Sigmoid colon (tissue), 7 donors: Measurements from ENCODE around the gene GSE1. TPM values are rescaled to one million over a fixed set of nuclear protein-coding genes. Genes with fewer than 3 reads are reported as not detected.

Source experiments
- DNase-seq: peaks from one replicate; pipeline ENCODE4 v3.0.0-alpha.2; 2019
- H3K27ac ChIP-seq, 4 donors: fragments of 200-600 bp; sonication (generic); one replicate each; pipeline ENCODE4 v1.5.1; 2016 to 2019; ENCODE audit warnings: mild to moderate bottlenecking in 1 of 4
- H3K27me3 ChIP-seq, 3 donors: fragments of 200-600 bp; sonication (generic); one replicate each; pipeline ENCODE4 v1.5.1; 2019; ENCODE audit warnings: mild to moderate bottlenecking in 1 of 3
- H3K36me3 ChIP-seq, 4 donors: fragments of 200-600 bp; sonication (generic); one replicate each; pipeline ENCODE4 v1.5.1; 2016 to 2019
- H3K4me1 ChIP-seq, 4 donors: fragments of 200-600 bp; sonication (generic); one replicate each; pipeline ENCODE4 v1.5.1; 2017 to 2019
- H3K4me3 ChIP-seq, 4 donors: fragments of 200-600 bp; sonication (generic); one replicate each; pipeline ENCODE4 v1.5.1; 2017 to 2019; ENCODE audit warnings: mild to moderate bottlenecking in 2 of 4, moderate library complexity in 1 of 4
- H3K9me3 ChIP-seq, 4 donors: fragments of 200-600 bp in 3 of 4; sonication (generic) in 3 of 4; one replicate each; pipeline versions ENCODE4 v1.5.1 to v1.6.1; 2013 to 2019
- CTCF ChIP-seq, 4 experiments: fragments of 450-650 bp in 3 of 4; fragments of 200-600 bp in 1 of 4; IDR thresholded peaks; one replicate each; pipeline ENCODE4 v1.5.1; 2016 to 2019; ENCODE audit warnings: antibody characterized with exemption in 4 of 4, mild to moderate bottlenecking in 3 of 4, moderate library complexity in 2 of 4
- EP300 ChIP-seq, 4 donors: sonication (generic); formaldehyde crosslinking; IDR thresholded peaks; one replicate each; pipeline ENCODE4 v1.6.1; 2017; ENCODE audit warnings: antibody characterized with exemption in 4 of 4
- POLR2A ChIP-seq, 2 donors: fragments of 450-650 bp; IDR thresholded peaks; one replicate each; pipeline ENCODE4 v1.6.1; 2016; ENCODE audit warnings: antibody characterized with exemption in 2 of 2, mild to moderate bottlenecking in 2 of 2, moderate library complexity in 2 of 2
- POLR2AphosphoS5 ChIP-seq, 4 donors: sonication (generic); formaldehyde crosslinking; IDR thresholded peaks; one replicate each; pipeline ENCODE4 v1.6.1; 2017; ENCODE audit warnings: antibody characterized with exemption in 4 of 4
- WGBS, 2 donors: extraction: QIAGEN DNeasy Blood & Tissue Kit; methylation state at CpG; one replicate each; pipeline ENCODE4 v1.1.7; 2013; 5-methylcytosine and 5-hydroxymethylcytosine counted together
- intact Hi-C: fragments of 100-400 bp; cut with DNase I; formaldehyde crosslinking; loops from one replicate; pipeline ENCODE4 v1.15.1; 2023
- polyA plus RNA-seq, 3 donors: library from polyadenylated mRNA; stranded (reverse); fragments of 200-250 nt; gene quantifications; one replicate each; pipeline ENCODE4 v1.2.3, GENCODE V29; 2013
- total RNA-seq, 4 donors: library from RNA; depleted of rRNA; stranded (reverse); fragments of >200 nt; gene quantifications; one replicate each; pipeline ENCODE4 v1.1.0, GENCODE V29; 2016
- donor health status: healthy with polysubstance abuse.
- donor health status: Bipolar disorder and iron deficiency.
- donor health status: healthy.

GSE1 gene
- total and polyA plus RNA-seq, 7 donors, result 12.0 to 76.7 (median 42.5) TPM

DNA sequence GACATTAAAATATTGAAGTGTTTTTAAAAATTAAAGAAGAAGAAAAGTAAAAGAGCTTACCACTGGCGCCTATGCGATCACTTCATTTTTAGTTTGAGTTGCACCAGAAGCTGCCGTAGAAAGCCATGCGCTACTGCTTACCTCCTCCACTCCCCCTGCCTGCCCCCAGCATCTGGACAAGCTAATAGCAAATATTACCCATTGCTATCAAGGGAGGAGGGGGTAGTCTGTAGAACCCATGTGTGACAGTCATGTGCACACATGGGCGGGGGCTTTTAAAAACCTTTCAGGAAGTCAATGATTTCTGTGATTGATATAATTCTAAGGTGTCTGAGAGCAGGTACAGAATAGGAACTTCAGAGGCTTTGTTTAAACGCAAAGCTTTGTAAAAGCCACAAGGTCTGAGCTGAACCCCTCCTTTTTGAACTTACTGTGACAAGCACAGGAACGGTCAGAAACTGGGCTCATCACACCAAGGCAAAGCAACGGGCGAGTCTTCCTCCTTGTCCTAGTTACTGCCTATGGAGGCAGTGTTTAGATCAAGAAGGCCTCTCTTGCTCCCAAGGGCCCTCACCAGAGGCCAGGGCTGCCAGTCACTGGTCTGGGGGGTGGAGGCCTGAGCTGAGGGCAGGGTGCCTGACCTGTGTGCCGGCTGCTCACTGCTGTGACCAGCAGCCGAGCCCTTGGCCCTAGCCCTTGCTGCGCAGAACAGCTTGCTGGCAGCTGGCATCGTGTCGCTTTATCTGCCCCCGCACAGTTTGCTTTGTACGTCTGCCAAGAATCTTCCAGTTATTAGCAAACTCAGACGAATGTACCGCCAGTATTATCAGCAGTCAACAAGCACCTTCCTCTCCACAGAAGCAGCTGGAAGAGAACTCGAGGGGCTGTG is 60.7 kb downstream of the GSE1 start:
- peaks cover 0 to 12% (median 9%) of the 10 kb centered on the region in 4 donors for H3K4me1 ChIP-seq
- no peaks in the 10 kb centered on the region for H3K9me3 ChIP-seq
- H3K27ac ChIP-seq, result peak overlapping the region in 3 of 4 donors; percentile 55 to 66 (median 61)
- H3K27me3 ChIP-seq, result no peaks in the 10 kb centered on the region
- no peak overlapping the region for H3K4me3 ChIP-seq
- no peak for TF ChIP-seq POLR2AphosphoS5 (IDR thresholded peaks at IDR 0.05)
- TF ChIP-seq POLR2A (IDR thresholded peaks at IDR 0.05), result no peak
- no peak for TF ChIP-seq CTCF (IDR thresholded peaks at IDR 0.05)
- no peak for TF ChIP-seq EP300 (IDR thresholded peaks at IDR 0.05)
- WGBS, 2 donors, result 37 to 63% methylated on average over 19 of the region's 19 CpGs
- no peak for DNase-seq
- intact Hi-C loops, result no loop called here
- H3K36me3 ChIP-seq, result peaks cover 24 to 92% (median 33%) of the 10 kb centered on the region in 4 donors

GRCh38 chr16:85674418-85674755 is 61.3 kb downstream of the GSE1 start:
- no peak for DNase-seq
- H3K4me1 ChIP-seq, result peaks cover 0 to 12% (median 9%) of the 10 kb centered on the region in 4 donors
- no peak overlapping the region for H3K4me3 ChIP-seq
- intact Hi-C loops, result no loop called here
- no peaks in the 10 kb centered on the region for H3K9me3 ChIP-seq
- no peaks in the 10 kb centered on the region for H3K27me3 ChIP-seq
- 71 to 87% methylated on average over 4 of the region's 4 CpGs for WGBS, 2 donors
- H3K36me3 ChIP-seq, result peaks cover 18 to 91% (median 28%) of the 10 kb centered on the region in 4 donors
- no peak for TF ChIP-seq CTCF (IDR thresholded peaks at IDR 0.05)
- no peak for TF ChIP-seq POLR2AphosphoS5 (IDR thresholded peaks at IDR 0.05)
- no peak for TF ChIP-seq EP300 (IDR thresholded peaks at IDR 0.05)
- TF ChIP-seq POLR2A (IDR thresholded peaks at IDR 0.05), result no peak
- peak overlapping the region in 3 of 4 donors; percentile 55 to 66 (median 61) for H3K27ac ChIP-seq

DNA sequence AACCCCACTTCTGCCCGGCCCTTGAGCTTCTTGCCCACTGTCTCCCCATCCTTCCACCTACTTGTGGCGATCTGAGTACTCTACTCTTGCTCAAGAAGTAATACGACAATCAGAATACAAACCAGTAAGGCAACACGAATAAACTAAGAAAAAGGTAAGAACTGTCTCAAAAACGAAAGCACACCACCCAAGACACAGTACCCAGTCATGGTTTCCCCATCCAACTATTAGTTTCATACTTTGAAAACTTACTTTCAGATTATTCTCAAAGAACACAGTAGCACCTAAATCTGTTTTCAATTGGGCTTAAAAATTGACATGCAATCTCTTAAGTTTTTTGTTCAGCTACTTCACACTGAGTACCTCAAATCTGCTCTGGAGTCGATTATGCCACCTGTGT is 61.7 kb downstream of the GSE1 start:
- no peaks in the 10 kb centered on the region for H3K9me3 ChIP-seq
- H3K4me3 ChIP-seq, result no peak overlapping the region
- peaks cover 0 to 12% (median 9%) of the 10 kb centered on the region in 4 donors for H3K4me1 ChIP-seq
- peak overlapping the region in 3 of 4 donors; percentile 55 to 66 (median 61) for H3K27ac ChIP-seq
- 81 to 90% methylated on average over 6 of the region's 6 CpGs for WGBS, 2 donors
- peaks cover 17 to 86% (median 25%) of the 10 kb centered on the region in 4 donors for H3K36me3 ChIP-seq
- TF ChIP-seq POLR2A (IDR thresholded peaks at IDR 0.05) (no peak), EP300 (IDR thresholded peaks at IDR 0.05) (no peak), POLR2AphosphoS5 (IDR thresholded peaks at IDR 0.05) (no peak), CTCF (IDR thresholded peaks at IDR 0.05) (no peak)
- H3K27me3 ChIP-seq, result no peaks in the 10 kb centered on the region
- intact Hi-C loops, result no loop called here
- no peak for DNase-seq

GRCh38 chr16:85675251-85675874 is 62.2 kb downstream of the GSE1 start:
- peaks cover 17 to 81% (median 24%) of the 10 kb centered on the region in 4 donors for H3K36me3 ChIP-seq
- TF ChIP-seq CTCF (IDR thresholded peaks at IDR 0.05) (no peak), EP300 (IDR thresholded peaks at IDR 0.05) (no peak), POLR2A (IDR thresholded peaks at IDR 0.05) (no peak), POLR2AphosphoS5 (IDR thresholded peaks at IDR 0.05) (no peak)
- peaks cover 0 to 12% (median 9%) of the 10 kb centered on the region in 4 donors for H3K4me1 ChIP-seq
- WGBS, 2 donors, result 49 to 62% methylated on average over 4 of the region's 4 CpGs
- intact Hi-C loops, result no loop called here
- no peak overlapping the region for H3K4me3 ChIP-seq
- H3K27me3 ChIP-seq, result no peaks in the 10 kb centered on the region
- DNase-seq, result no peak
- H3K9me3 ChIP-seq, result no peaks in the 10 kb centered on the region
- no peak overlapping the region for H3K27ac ChIP-seq
